Measurements from ENCODE around the gene OLIG3.

Gene OLIG3

GRCh38 chr6:137520520-137520919 is 26.3 kb upstream of the OLIG3 start:
- TF ChIP-seq FOXM1 (IDR thresholded peaks at IDR 0.05; ENCODE audit: borderline replicate concordance, low read depth), result no peak
- TF ChIP-seq CEBPB (IDR thresholded peaks at IDR 0.05), result no peak
- no peak for TF ChIP-seq REST (IDR thresholded peaks at IDR 0.05; ENCODE audit: low read depth)
- no peak for TF ChIP-seq TAF1 (IDR thresholded peaks at IDR 0.05; ENCODE audit: low read depth)
- no peak for TF ChIP-seq TCF12 (IDR thresholded peaks at IDR 0.05; ENCODE audit: low read depth)
- TF ChIP-seq USF1 (IDR thresholded peaks at IDR 0.05), result no peak

- TF ChIP-seq NFIC (IDR thresholded peaks at IDR 0.05) (no peak), CREB1 (IDR thresholded peaks at IDR 0.05; ENCODE audit: low read depth) (no peak), TCF12 (IDR thresholded peaks at IDR 0.05; ENCODE audit: low read depth) (no peak), REST (IDR thresholded peaks at IDR 0.05; ENCODE audit: low read depth) (no peak), TAF1 (IDR thresholded peaks at IDR 0.05; ENCODE audit: low read depth) (no peak), TEAD4 (IDR thresholded peaks at IDR 0.05) (no peak), MAX (IDR thresholded peaks at IDR 0.05) (no peak), YY1 (IDR thresholded peaks at IDR 0.05; ENCODE audit: low read depth) (no peak), EGR1 (IDR thresholded peaks at IDR 0.05) (no peak), FOXM1 (IDR thresholded peaks at IDR 0.05; ENCODE audit: borderline replicate concordance, low read depth) (no peak), CEBPB (IDR thresholded peaks at IDR 0.05) (no peak), USF1 (IDR thresholded peaks at IDR 0.05) (no peak), ZBTB7A (IDR thresholded peaks at IDR 0.05; ENCODE audit: low read depth) (no peak), RAD21 (IDR thresholded peaks at IDR 0.05; ENCODE audit: low read depth) (no peak), EP300 (IDR thresholded peaks at IDR 0.05; ENCODE audit: borderline replicate concordance) (no peak)
Measured at GRCh38 chr6:137519629-137520176, 25.5 kb upstream of the OLIG3 start.

GRCh38 chr6:137518386-137518983 is 24.3 kb upstream of the OLIG3 start:
- TF ChIP-seq RAD21 (IDR thresholded peaks at IDR 0.05; ENCODE audit: low read depth) (no peak), NFIC (IDR thresholded peaks at IDR 0.05) (no peak), TAF1 (IDR thresholded peaks at IDR 0.05; ENCODE audit: low read depth) (no peak), TEAD4 (IDR thresholded peaks at IDR 0.05) (no peak), USF1 (IDR thresholded peaks at IDR 0.05) (no peak), EP300 (IDR thresholded peaks at IDR 0.05; ENCODE audit: borderline replicate concordance) (no peak), REST (IDR thresholded peaks at IDR 0.05; ENCODE audit: low read depth) (no peak)

DNA sequence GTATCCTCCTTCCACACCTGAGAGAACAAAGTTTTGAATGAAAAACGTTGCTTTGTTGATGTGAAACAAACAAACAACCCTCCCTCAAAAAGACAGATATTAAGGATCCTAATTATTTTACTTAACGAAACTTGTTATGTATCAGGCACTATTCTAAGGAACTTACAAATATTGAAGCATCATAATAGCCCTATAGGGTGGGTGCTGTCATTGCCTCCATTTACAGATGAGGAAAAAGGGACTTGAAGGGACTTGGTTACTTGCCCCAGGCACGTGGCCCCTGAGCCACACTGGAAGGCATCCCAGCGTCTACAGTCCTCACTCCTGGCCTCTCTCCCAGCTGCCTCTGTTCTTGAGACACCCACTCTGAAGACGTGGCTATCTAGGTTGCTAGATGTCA is 20.2 kb upstream of the OLIG3 start:
- no peak for TF ChIP-seq EP300 (IDR thresholded peaks at IDR 0.05; ENCODE audit: borderline replicate concordance)
- no peak for TF ChIP-seq TEAD4 (IDR thresholded peaks at IDR 0.05)
- no peak for TF ChIP-seq CREB1 (IDR thresholded peaks at IDR 0.05; ENCODE audit: low read depth)
- no peak for TF ChIP-seq CEBPB (IDR thresholded peaks at IDR 0.05)
- TF ChIP-seq MAX (IDR thresholded peaks at IDR 0.05), result no peak
- TF ChIP-seq ZBTB7A (IDR thresholded peaks at IDR 0.05; ENCODE audit: low read depth), result no peak
- no peak for TF ChIP-seq YY1 (IDR thresholded peaks at IDR 0.05; ENCODE audit: low read depth)
- no peak for TF ChIP-seq FOXM1 (IDR thresholded peaks at IDR 0.05; ENCODE audit: borderline replicate concordance, low read depth)
- TF ChIP-seq TCF12 (IDR thresholded peaks at IDR 0.05; ENCODE audit: low read depth), result no peak
- TF ChIP-seq EGR1 (IDR thresholded peaks at IDR 0.05), result no peak
- TF ChIP-seq NFIC (IDR thresholded peaks at IDR 0.05), result no peak
- no peak for TF ChIP-seq TAF1 (IDR thresholded peaks at IDR 0.05; ENCODE audit: low read depth)
- TF ChIP-seq RAD21 (IDR thresholded peaks at IDR 0.05; ENCODE audit: low read depth), result no peak
- TF ChIP-seq USF1 (IDR thresholded peaks at IDR 0.05), result no peak
- TF ChIP-seq REST (IDR thresholded peaks at IDR 0.05; ENCODE audit: low read depth), result no peak

All from Ishikawa (cell line).